ENCODE measurements around the gene UTP3. TPM values are rescaled to one million over a fixed set of nuclear protein-coding genes. Genes with fewer than 3 reads are reported as not detected.

The UTP3 gene
- total and polyA plus RNA-seq, 10 donors: 29.0 to 51.3 (median 38.0) TPM

- Histone ChIP-seq H3K36me3 (no peaks in the 10 kb centered on the region), H3K4me1 (peaks cover 0 to 44% (median 14%) of the 10 kb centered on the region in 6 donors), H3K9me3 (no peaks in the 10 kb centered on the region), H3K4me3 (no peak overlapping the region), H3K27ac (no peak overlapping the region), H3K27me3 (replicated peaks in 1 of 7) (no peaks in the 10 kb centered on the region)
- TF ChIP-seq CTCF (IDR thresholded peaks at IDR 0.05 in 8 of 11, conservative IDR thresholded peaks at IDR 0.05 in 3 of 11) (no peak), POLR2AphosphoS5 (IDR thresholded peaks at IDR 0.05) (no peak), POLR2A (IDR thresholded peaks at IDR 0.05) (no peak)
- intact Hi-C loops (cut with DNase I; ENCODE audit: low total_unique reads): no loop called here
- DNase-seq: no peak
Measured at GRCh38 chr4:70674191-70674590, 14.1 kb upstream of the UTP3 start.

- Histone ChIP-seq H3K9me3 (no peaks in the 10 kb centered on the region), H3K4me1 (peaks cover 0 to 50% (median 14%) of the 10 kb centered on the region in 6 donors), H3K36me3 (no peaks in the 10 kb centered on the region), H3K27ac (no peak overlapping the region), H3K27me3 (replicated peaks in 1 of 7) (no peaks in the 10 kb centered on the region), H3K4me3 (no peak overlapping the region)
- intact Hi-C loops (cut with DNase I; ENCODE audit: low total_unique reads): no loop called here
- 63 to 81% (median 74%) methylated on average over 1 of the region's 1 CpG for WGBS, 5 donors
- no peak for DNase-seq
- TF ChIP-seq CTCF (IDR thresholded peaks at IDR 0.05 in 8 of 11, conservative IDR thresholded peaks at IDR 0.05 in 3 of 11): no peak
- no peak for TF ChIP-seq POLR2AphosphoS5 (IDR thresholded peaks at IDR 0.05)
- no peak for TF ChIP-seq POLR2A (IDR thresholded peaks at IDR 0.05)
Measured at GRCh38 chr4:70674731-70675130, 13.6 kb upstream of the UTP3 start.

GRCh38 chr4:70676554-70677090 is 11.7 kb upstream of the UTP3 start:
- 87 to 93% (median 90%) methylated on average over 6 of the region's 6 CpGs for WGBS, 5 donors
- Histone ChIP-seq H3K36me3 (no peaks in the 10 kb centered on the region), H3K4me1 (peaks cover 3 to 62% (median 22%) of the 10 kb centered on the region in 6 donors), H3K4me3 (no peak overlapping the region), H3K9me3 (no peaks in the 10 kb centered on the region), H3K27me3 (replicated peaks in 1 of 7) (no peaks in the 10 kb centered on the region), H3K27ac (no peak overlapping the region)
- intact Hi-C loops (cut with DNase I; ENCODE audit: low total_unique reads): no loop called here
- TF ChIP-seq POLR2AphosphoS5 (IDR thresholded peaks at IDR 0.05) (no peak), CTCF (IDR thresholded peaks at IDR 0.05 in 8 of 11, conservative IDR thresholded peaks at IDR 0.05 in 3 of 11) (no peak), POLR2A (IDR thresholded peaks at IDR 0.05) (no peak)
- no peak for DNase-seq

- TF ChIP-seq POLR2A (IDR thresholded peaks at IDR 0.05) (no peak), POLR2AphosphoS5 (IDR thresholded peaks at IDR 0.05) (no peak), CTCF (IDR thresholded peaks at IDR 0.05 in 8 of 11, conservative IDR thresholded peaks at IDR 0.05 in 3 of 11) (no peak)
- no peaks in the 10 kb centered on the region for H3K27me3 ChIP-seq (replicated peaks in 1 of 7)
- H3K36me3 ChIP-seq: no peaks in the 10 kb centered on the region
- peak overlapping the region in 3 of 8 donors; percentile 6 to 28 (median 14) for H3K27ac ChIP-seq
- no peak for DNase-seq
- no peaks in the 10 kb centered on the region for H3K9me3 ChIP-seq
- no peak overlapping the region for H3K4me3 ChIP-seq
- intact Hi-C loops (cut with DNase I; ENCODE audit: low total_unique reads): no loop called here
- peaks cover 3 to 60% (median 19%) of the 10 kb centered on the region in 6 donors for H3K4me1 ChIP-seq
- WGBS, 5 donors: 32 to 58% (median 54%) methylated on average over 1 of the region's 1 CpG
Measured at GRCh38 chr4:70678383-70678999, 9.8 kb upstream of the UTP3 start.
